D721Med (cell line): ENCODE measurements around the gene CCDC172.

Experiments used
- DNase-seq: peaks from one replicate; pipeline ENCODE4 v3.0.0; 2011; ENCODE audit warnings: low spot score; ENCODE audit not compliant: insufficient read length
- FAIRE-seq: peaks from 2 replicates; lab custom pipeline; 2011; peaks lifted over from hg19 to GRCh38; lab: Jason Lieb, UNC
- CTCF ChIP-seq: IDR thresholded peaks from 2 replicates; pipeline ENCODE4 v1.5.1; 2012; ENCODE audit warnings: mild to moderate bottlenecking, control low read depth; ENCODE audit not compliant: insufficient read depth; ENCODE audit errors: missing control alignments

Gene CCDC172

GRCh38 chr10:116421815-116422214 is 97.6 kb downstream of the CCDC172 start:
- DNase-seq (no peak), FAIRE-seq (no peak)
- TF ChIP-seq CTCF, result no peak

DNA sequence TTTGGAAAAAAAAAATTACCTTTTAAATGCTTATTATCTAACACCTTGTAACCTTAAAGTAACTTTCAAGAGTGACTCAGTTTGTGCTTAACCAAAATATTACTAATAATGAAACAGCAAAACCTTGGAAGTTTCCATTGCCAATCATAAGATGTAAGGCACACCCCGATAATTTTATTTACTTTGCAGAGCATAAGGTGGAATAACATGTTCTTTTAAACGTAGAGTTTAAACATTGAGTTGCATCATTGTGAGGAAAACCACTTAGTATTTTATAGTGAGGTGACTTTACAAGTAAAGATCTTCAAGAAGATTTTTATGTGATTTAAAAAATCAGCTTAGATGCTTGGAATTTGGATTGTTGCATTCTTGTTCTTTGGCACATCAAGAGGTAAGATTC is 103.4 kb downstream of the CCDC172 start, which contains the start of gene PNLIPRP3:
TSS of gene PNLIPRP3 (plus strand) at position 177 of the 400 bp plus-strand sequence. CDS start at position 343, 166 bp downstream.
- no peak for TF ChIP-seq CTCF
- FAIRE-seq, result no peak

DNA sequence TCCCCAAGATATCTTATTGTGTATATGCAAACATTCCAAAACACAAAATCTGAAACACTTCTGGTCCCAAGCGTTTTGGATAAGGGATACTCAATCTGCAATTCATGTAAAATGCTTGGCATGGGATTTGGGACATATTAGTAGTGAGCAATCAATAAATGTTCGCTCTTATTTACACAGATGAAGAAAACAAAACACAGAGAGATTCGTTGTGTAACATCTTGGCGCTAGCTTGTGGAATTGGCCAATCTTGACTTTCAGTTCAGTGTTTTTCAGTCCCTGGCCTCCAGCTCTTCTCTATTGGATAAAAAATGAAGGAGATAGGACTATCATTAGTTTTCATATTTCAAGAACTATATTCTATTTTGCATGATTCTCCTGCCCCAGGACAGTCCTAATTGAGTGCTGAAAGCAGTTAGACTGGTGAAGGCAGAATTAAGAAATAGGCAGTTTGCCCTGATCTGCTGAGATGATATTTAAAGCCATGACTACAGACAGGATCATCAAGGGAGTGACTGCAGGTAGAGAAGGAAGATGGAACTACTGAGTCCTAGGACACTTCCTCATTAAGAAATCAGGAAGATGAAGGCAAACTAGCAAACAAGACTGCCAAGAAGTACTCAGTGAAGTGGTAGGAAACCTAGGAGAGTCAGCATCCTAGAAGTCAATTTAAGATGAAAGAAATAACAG is 105.2 kb downstream of the CCDC172 start:
- TF ChIP-seq CTCF, result no peak
- DNase-seq, result no peak
- no peak for FAIRE-seq

More for the DNA sequence above, 103.4 kb downstream of the CCDC172 start, which contains the start of gene PNLIPRP3:
- no peak for DNase-seq
